GM10266 (cell line): ENCODE measurements around the gene TEX38.
"Not testable (repeated sequence)": the region's sequence is repeated elsewhere in the genome, so short reads cannot be mapped to it uniquely, and the experiment has no call there.

Source experiments
- DNase-seq: peaks from one replicate; pipeline ENCODE4 v3.0.0; 2012; ENCODE audit errors: extremely low spot score
- CTCF ChIP-seq: IDR thresholded peaks from 2 replicates; pipeline ENCODE4 v1.5.1; 2012; ENCODE audit warnings: mild to moderate bottlenecking, low read depth; ENCODE audit not compliant: control insufficient read depth, insufficient read depth; ENCODE audit errors: missing control alignments

TEX38 gene

DNA sequence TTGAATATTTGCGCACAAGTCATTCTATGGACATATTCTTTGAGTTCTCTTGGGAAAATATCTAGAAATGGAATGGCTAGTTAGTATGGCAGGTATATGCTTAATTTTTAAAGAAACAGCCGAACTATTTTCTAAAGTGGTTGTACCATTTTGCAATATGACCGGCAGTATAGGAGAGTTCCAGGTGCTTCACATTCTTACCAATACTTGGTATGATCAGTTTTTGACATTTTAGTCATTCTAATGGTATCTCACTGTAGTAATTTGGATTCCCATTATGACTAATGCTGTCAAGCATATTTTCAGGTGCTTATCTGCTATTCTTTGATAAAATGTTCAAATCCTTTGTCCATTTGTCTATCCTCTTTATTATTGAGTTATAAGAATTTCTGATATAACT, 24.0 kb upstream of the TEX38 start:
- no peak for TF ChIP-seq CTCF
- DNase-seq: no peak

- TF ChIP-seq CTCF: no peak
- no peak for DNase-seq
These were observed 21.9 kb upstream of the TEX38 start for GRCh38 chr1:46649764-46650163.

GRCh38 chr1:46650491-46650890, 21.2 kb upstream of the TEX38 start:
- no peak for DNase-seq
- TF ChIP-seq CTCF: no peak

DNA sequence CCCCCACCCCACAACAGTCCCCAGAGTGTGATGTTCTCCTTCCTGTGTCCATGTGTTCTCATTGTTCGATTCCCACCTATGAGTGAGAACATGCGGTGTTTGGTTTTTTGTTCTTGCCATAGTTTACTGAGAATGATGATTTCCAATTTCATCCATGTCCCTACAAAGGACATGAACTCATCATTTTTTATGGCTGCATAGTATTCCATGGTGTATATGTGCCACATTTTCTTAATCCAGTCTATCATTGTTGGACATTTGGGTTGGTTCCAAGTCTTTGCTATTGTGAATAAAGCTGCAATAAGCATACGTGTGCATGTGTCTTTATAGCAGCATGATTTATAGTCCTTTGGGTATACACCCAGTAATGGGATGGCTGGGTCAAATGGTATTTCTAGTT, 20.5 kb upstream of the TEX38 start:
- not testable (repeated sequence) for DNase-seq

GRCh38 chr1:46652321-46653100, 19.1 kb upstream of the TEX38 start:
- TF ChIP-seq CTCF: no peak
- no peak for DNase-seq

GRCh38 chr1:46653405-46653958, 18.2 kb upstream of the TEX38 start:
- no peak for DNase-seq
- no peak for TF ChIP-seq CTCF

- no peak for TF ChIP-seq CTCF
- DNase-seq: no peak
These were observed 17.6 kb upstream of the TEX38 start for GRCh38 chr1:46654012-46654411.

DNA sequence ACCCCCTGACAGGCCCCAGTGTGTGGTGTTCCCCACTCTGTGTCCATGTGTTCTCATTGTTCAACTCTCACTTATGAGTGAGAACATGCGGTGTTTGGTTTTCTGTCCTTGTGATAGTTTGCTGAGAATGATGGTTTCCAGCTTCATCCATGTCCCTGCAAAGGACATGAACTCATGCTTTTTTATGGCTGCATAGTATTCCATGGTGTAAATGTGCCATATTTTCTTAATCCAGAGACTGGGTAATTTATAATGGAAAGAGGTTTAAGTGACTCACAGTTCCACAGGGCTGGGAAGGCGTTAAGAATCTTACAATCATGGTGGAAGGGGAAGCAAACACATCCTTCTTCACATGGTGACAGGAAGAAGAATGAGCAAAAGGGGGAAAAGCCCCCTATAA, 17.0 kb upstream of the TEX38 start:
- not testable (repeated sequence) for DNase-seq
